H1 (cell line): ENCODE measurements around the gene SEMA3G. TPM values are rescaled to one million over a fixed set of nuclear protein-coding genes. Genes with fewer than 3 reads are reported as not detected.

Experiments used
- CTCF ChIA-PET: fragments of 300-600 bp; sonication (Branson Sonifier 250); formaldehyde crosslinking; loops from one replicate; lab custom pipeline; 2021; ENCODE audit not compliant: partially characterized antibody; lab: Charles Lee
- POLR2A ChIA-PET: fragments of 300-600 bp; sonication (Branson Sonifier 250); formaldehyde crosslinking; loops from one replicate; lab custom pipeline; 2021; ENCODE audit warnings: inconsistent platforms; ENCODE audit not compliant: partially characterized antibody; lab: Charles Lee
- DNase-seq, 2 experiments: peaks; one replicate each; pipeline versions ENCODE4 v3.0.0 to v3.0.0-alpha.2; 2010 to 2022; ENCODE audit warnings: low spot score in 2 of 2, low read depth in 1 of 2, mixed read lengths in 1 of 2
- FAIRE-seq: peaks from 2 replicates; lab custom pipeline; 2011; peaks lifted over from hg19 to GRCh38; lab: Jason Lieb, UNC
- H2AFZ ChIP-seq: 2 replicates; pipeline ENCODE4 v1.8.1; 2012; ENCODE audit warnings: low read length, inconsistent platforms
- H2AK5ac ChIP-seq: 2 replicates; pipeline ENCODE4 v1.6.1; 2013; ENCODE audit warnings: low read depth, low read length
- H2BK120ac ChIP-seq: replicated peaks from 2 replicates; pipeline ENCODE3; 2013; ENCODE audit warnings: low read depth, low read length, inconsistent platforms
- H2BK12ac ChIP-seq: 2 replicates; pipeline ENCODE4 v1.6.1; 2013; ENCODE audit warnings: low read depth, low read length
- H2BK15ac ChIP-seq: 2 replicates; pipeline ENCODE4 v1.6.1; 2013; ENCODE audit warnings: low read length
- H2BK20ac ChIP-seq: 2 replicates; pipeline ENCODE4 v1.6.1; 2013; ENCODE audit warnings: low read length
- H2BK5ac ChIP-seq: 2 replicates; pipeline ENCODE4 v1.6.1; 2013; ENCODE audit warnings: low read depth, low read length
- H3K14ac ChIP-seq: 2 replicates; pipeline ENCODE4 v1.6.1; 2013; ENCODE audit warnings: inconsistent platforms; ENCODE audit not compliant: insufficient read length
- H3K18ac ChIP-seq: 2 replicates; pipeline ENCODE4 v1.6.1; 2013; ENCODE audit warnings: low read length; ENCODE audit errors: extremely low read depth
- H3K23ac ChIP-seq: 2 replicates; pipeline ENCODE4 v1.6.1; 2013; ENCODE audit warnings: inconsistent platforms; ENCODE audit not compliant: insufficient read length
- H3K23me2 ChIP-seq: 2 replicates; pipeline ENCODE4 v1.6.1; 2013; ENCODE audit warnings: low read depth, low read length
- H3K27ac ChIP-seq: 2 replicates; pipeline ENCODE4 v1.6.1; 2011; ENCODE audit warnings: low read depth, low read length, inconsistent platforms
- H3K27me3 ChIP-seq, 4 experiments: replicated peaks in 1 of 4; 1 replicate in 1 of 4; 2 replicates in 3 of 4; pipeline versions ENCODE4 v1.6.1 to v1.8.1; 2011 to 2013; ENCODE audit warnings: low read length in 3 of 4, mild to moderate bottlenecking in 3 of 4, inconsistent platforms in 2 of 4, mixed read lengths in 2 of 4, moderate library complexity in 1 of 4; ENCODE audit not compliant: control insufficient read depth in 3 of 4, insufficient read depth in 3 of 4; ENCODE audit errors: extremely low read depth in 1 of 4
- H3K36me3 ChIP-seq, 4 experiments: 2 replicates each; pipeline versions ENCODE4 v1.6.1 to v1.8.1; 2011 to 2013; ENCODE audit warnings: mild to moderate bottlenecking in 4 of 4, low read length in 3 of 4, moderate library complexity in 2 of 4, control low read depth in 1 of 4, inconsistent platforms in 1 of 4; ENCODE audit not compliant: insufficient read depth in 4 of 4, control insufficient read depth in 2 of 4
- H3K4ac ChIP-seq: replicated peaks from 2 replicates; pipeline ENCODE3; 2013; ENCODE audit warnings: low read length, low read depth, mixed read lengths, inconsistent platforms; ENCODE audit not compliant: insufficient read length
- H3K4me1 ChIP-seq, 4 experiments: replicated peaks in 1 of 4; 1 replicate in 1 of 4; 2 replicates in 3 of 4; pipeline versions ENCODE4 v1.6.1 to v1.8.1; 2011 to 2013; ENCODE audit warnings: low read length in 3 of 4, inconsistent platforms in 2 of 4, mixed read lengths in 1 of 4; ENCODE audit not compliant: insufficient read depth in 4 of 4, control insufficient read depth in 3 of 4
- H3K4me2 ChIP-seq, 2 experiments: 2 replicates each; pipeline versions ENCODE4 v1.6.1 to v1.8.1; 2011 to 2013; ENCODE audit warnings: low read depth in 2 of 2, low read length in 2 of 2, control low read depth in 1 of 2, inconsistent platforms in 1 of 2, mild to moderate bottlenecking in 1 of 2; ENCODE audit not compliant: insufficient read depth in 1 of 2
- H3K4me3 ChIP-seq, 4 experiments: fragments of 200-600, 300-600 bp in 1 of 4; sonication (generic), shearing (Covaris generic), sonication (Bioruptor Twin) in 1 of 4; 2 replicates each; pipeline versions ENCODE4 v1.5.1 to v1.8.1; 2011 to 2016; ENCODE audit warnings: low read length in 4 of 4, low read depth in 3 of 4, control low read depth in 2 of 4, inconsistent platforms in 2 of 4, mild to moderate bottlenecking in 2 of 4, mixed read lengths in 1 of 4, moderate library complexity in 1 of 4; ENCODE audit not compliant: insufficient read depth in 2 of 4; ENCODE audit errors: extremely low read depth in 1 of 4
- H3K56ac ChIP-seq: replicated peaks from 2 replicates; pipeline ENCODE3; 2013; ENCODE audit warnings: low read depth, mild to moderate bottlenecking, mixed read lengths, low read length, inconsistent platforms; ENCODE audit not compliant: insufficient read length
- H3K79me1 ChIP-seq: 2 replicates; pipeline ENCODE4 v1.6.1; 2013; ENCODE audit warnings: low read depth, low read length, control low read depth
- H3K79me2 ChIP-seq, 2 experiments: 2 replicates each; pipeline versions ENCODE4 v1.6.1 to v1.8.1; 2012 to 2013; ENCODE audit warnings: low read length in 2 of 2, mild to moderate bottlenecking in 2 of 2, inconsistent platforms in 1 of 2; ENCODE audit not compliant: insufficient read depth in 2 of 2, control insufficient read depth in 1 of 2
- H3K9ac ChIP-seq, 4 experiments: replicated peaks in 1 of 4; 1 replicate in 1 of 4; 2 replicates in 3 of 4; pipeline versions ENCODE4 v1.6.1 to v1.8.1; 2011 to 2013; ENCODE audit warnings: low read depth in 3 of 4, low read length in 3 of 4, control low read depth in 2 of 4, mild to moderate bottlenecking in 2 of 4, moderate library complexity in 2 of 4, inconsistent platforms in 1 of 4; ENCODE audit errors: extremely low read depth in 1 of 4
- H3K9me3 ChIP-seq, 2 experiments: 2 replicates each; pipeline versions ENCODE4 v1.6.1 to v1.8.1; 2012 to 2013; ENCODE audit warnings: mild to moderate bottlenecking in 2 of 2, moderate library complexity in 2 of 2, control low read depth in 1 of 2, inconsistent platforms in 1 of 2, low read depth in 1 of 2, low read length in 1 of 2, mixed read lengths in 1 of 2; ENCODE audit not compliant: insufficient read depth in 2 of 2
- H4K20me1 ChIP-seq, 2 experiments: replicated peaks in 1 of 2; 2 replicates each; pipeline versions ENCODE3 to v1.8.1; 2011 to 2013; ENCODE audit warnings: inconsistent platforms in 2 of 2, low read length in 2 of 2, mild to moderate bottlenecking in 1 of 2; ENCODE audit not compliant: insufficient read depth in 2 of 2, control insufficient read depth in 1 of 2
- H4K5ac ChIP-seq: 2 replicates; pipeline ENCODE4 v1.6.1; 2013; ENCODE audit warnings: low read length, low read depth, mixed read lengths, inconsistent platforms; ENCODE audit not compliant: insufficient read length
- H4K8ac ChIP-seq: 2 replicates; pipeline ENCODE4 v1.8.0; 2013; ENCODE audit warnings: mild to moderate bottlenecking, moderate library complexity, low read length, inconsistent platforms; ENCODE audit not compliant: insufficient read depth; ENCODE audit errors: extremely low read depth
- H4K91ac ChIP-seq: replicated peaks from 2 replicates; pipeline ENCODE3; 2013; ENCODE audit warnings: low read length, mixed read lengths, inconsistent platforms; ENCODE audit not compliant: insufficient read length
- ASH2L ChIP-seq: fragments of 200-600, 300-600 bp; sonication (generic); IDR thresholded peaks from one replicate; pipeline ENCODE4 v1.7.1; 2017; ENCODE audit warnings: low read length
- CREB1 ChIP-seq: IDR thresholded peaks from 2 replicates; pipeline ENCODE4 v1.6.1; 2012; ENCODE audit warnings: inconsistent platforms
- MAFK ChIP-seq: IDR thresholded peaks from 2 replicates; pipeline ENCODE4 v1.6.1; 2012; ENCODE audit warnings: low read depth, mild to moderate bottlenecking, improper control_type of control experiment, low read length
- PHF8 ChIP-seq: fragments of 200-600 bp; sonication (generic); conservative IDR thresholded peaks from 2 replicates; pipeline ENCODE4 v1.7.1; 2012; ENCODE audit warnings: low read depth, mild to moderate bottlenecking, inconsistent platforms, low read length, moderate library complexity
- SAP30 ChIP-seq: fragments of 300-600 bp; sonication (generic); IDR thresholded peaks from 2 replicates; pipeline ENCODE4 v1.7.1; 2012; ENCODE audit warnings: low read length, moderate library complexity, mild to moderate bottlenecking, inconsistent platforms; ENCODE audit not compliant: insufficient read depth, insufficient replicate concordance
- WGBS, 2 experiments: shearing (Covaris generic) in 1 of 2; methylation state at CpG; one replicate each; pipeline versions ENCODE4 v1.1.6 to v1.1.7; 2013 to 2015; ENCODE audit warnings: low lambda C conversion rate in 2 of 2, mixed read lengths in 2 of 2, inconsistent platforms in 1 of 2, low coverage in 1 of 2, missing lambda C conversion rate in 1 of 2; ENCODE audit not compliant: insufficient replicate concordance in 2 of 2, insufficient coverage in 1 of 2, insufficient read length in 1 of 2; ENCODE audit errors: extremely low coverage in 1 of 2, missing lambda C conversion rate in 1 of 2; 5-methylcytosine and 5-hydroxymethylcytosine counted together
- polyA plus RNA-seq, 7 experiments: library from polyadenylated mRNA; depleted of rRNA in 3 of 7; stranded (reverse) in 5 of 7; unstranded in 2 of 7; fragments of >200 nt in 5 of 7; fragments of 200-250 nt in 2 of 7; gene quantifications; 1 replicate in 5 of 7; 2 replicates in 1 of 7; 4 replicates in 1 of 7; pipeline versions ENCODE4 v1.2.1 to v1.2.3, GENCODE V29; 2011 to 2013; ENCODE audit warnings: missing spikeins in 2 of 7, mixed read lengths in 2 of 7
- total RNA-seq: library from RNA; stranded (reverse); fragmentation: NEBNext Ultra II Directional; extraction: Animal tissue kit (Norgen Biotek cat#: 25700); gene quantifications from 2 replicates; pipeline ENCODE4 v1.2.1, GENCODE V29; 2021

SEMA3G gene
- total and polyA plus RNA-seq, 2 of the 8 experiments (the other 6 are each of a cell fraction or from before 2014, with no cell fraction given): 0.95 to 1.5 TPM

- H4K20me1 ChIP-seq: no peaks in the 10 kb centered on the region
- TF ChIP-seq SAP30 (no peak), MAFK (no peak), PHF8 (no peak), CREB1 (no peak), ASH2L (no peak)
- no peak overlapping the region for H3K4me3 ChIP-seq
- peaks cover 0 to 2% (median 0%) of the 10 kb centered on the region in 4 experiments; a peak in 1 of 7 replicates for H3K4me1 ChIP-seq
- H2AK5ac ChIP-seq: no peak overlapping the region
- no peak overlapping the region for H3K14ac ChIP-seq
- no peak overlapping the region for H4K5ac ChIP-seq
- WGBS, 2 experiments: 87% methylated on average over 10 of the region's 10 CpGs; no CpG with 5 or more reads in 1 of the 2 experiments
- H3K27ac ChIP-seq: no peak overlapping the region
- H3K23me2 ChIP-seq: no peaks in the 10 kb centered on the region
- H2BK12ac ChIP-seq: no peak overlapping the region
- DNase-seq: no peak
- H3K23ac ChIP-seq: no peak overlapping the region
- no peak overlapping the region for H4K8ac ChIP-seq
- no peaks in the 10 kb centered on the region for H3K36me3 ChIP-seq
- H2BK5ac ChIP-seq: 0 out of 2 replicates have a peak overlapping the region, but pooled peaks have one; percentile 21
- no peak overlapping the region for H3K4me2 ChIP-seq
- H3K27me3 ChIP-seq: no peaks in the 10 kb centered on the region
- H3K18ac ChIP-seq: no peak overlapping the region
- no peaks in the 10 kb centered on the region for H3K79me1 ChIP-seq
- H2BK120ac ChIP-seq: no peak overlapping the region
- ChIA-PET CTCF (interaction anchor here (0.6 to 4.4 kb wide), 7 partner anchors 9 to 210 kb away, joined by 3 to 22 read pairs (median 9); no protein-coding TSS in a partner anchor), POLR2A (interaction anchor here (1.0 to 10.5 kb wide), 2 partner anchors 15 to 216 kb away, joined by 3 to 112 read pairs; partner anchors contain the start of gene SEMA3G)
- H2BK15ac ChIP-seq: no peak overlapping the region
- no peaks in the 10 kb centered on the region for H3K79me2 ChIP-seq
- no peak overlapping the region for H3K56ac ChIP-seq
- no peak overlapping the region for H4K91ac ChIP-seq
- H2BK20ac ChIP-seq: no peak overlapping the region
- H3K9me3 ChIP-seq: no peaks in the 10 kb centered on the region
- H2AFZ ChIP-seq: no peak overlapping the region
- no peak overlapping the region for H3K9ac ChIP-seq
- FAIRE-seq: no peak
- no peak overlapping the region for H3K4ac ChIP-seq
Measured at GRCh38 chr3:52431459-52432223, 13.3 kb downstream of the SEMA3G start.
